Fibroblast of lung (primary cell): ENCODE results near the gene NRCAM. TPM values are rescaled to one million over a fixed set of nuclear protein-coding genes. Genes with fewer than 3 reads are reported as not detected.

ENCODE experiments used
- DNase-seq, 2 donors: peaks; one replicate each; pipeline versions ENCODE4 v3.0.0 to v3.0.0-alpha.2; 2010; ENCODE audit warnings: low read depth in 2 of 2
- H2AFZ ChIP-seq: 2 replicates; pipeline ENCODE4 v1.5.1; 2012; ENCODE audit warnings: low read length, control low read depth, inconsistent platforms
- H3K27ac ChIP-seq: 2 replicates; pipeline ENCODE4 v1.5.1; 2011; ENCODE audit warnings: low read length, control low read depth; ENCODE audit not compliant: insufficient read depth
- H3K27me3 ChIP-seq: 2 replicates; pipeline ENCODE4 v1.5.1; 2011; ENCODE audit warnings: mild to moderate bottlenecking, low read length; ENCODE audit not compliant: control insufficient read depth, insufficient read depth
- H3K36me3 ChIP-seq: 2 replicates; pipeline ENCODE4 v1.5.1; 2011; ENCODE audit warnings: low read length; ENCODE audit not compliant: control insufficient read depth, insufficient read depth
- H3K4me1 ChIP-seq: 2 replicates; pipeline ENCODE4 v1.5.1; 2011; ENCODE audit warnings: low read length; ENCODE audit not compliant: control insufficient read depth, insufficient read depth; ENCODE audit errors: extremely low read depth
- H3K4me2 ChIP-seq: 2 replicates; pipeline ENCODE4 v1.5.1; 2011; ENCODE audit warnings: low read length, control low read depth; ENCODE audit not compliant: insufficient read depth; ENCODE audit errors: extremely low read depth
- H3K4me3 ChIP-seq, 4 experiments: fragments of 200-600 bp in 1 of 4; sonication (generic) in 1 of 4; replicated peaks in 1 of 4; 2 replicates each; pipeline ENCODE4 v1.5.1; 2011 to 2016; ENCODE audit warnings: low read length in 4 of 4, low read depth in 3 of 4, mild to moderate bottlenecking in 3 of 4, control low read depth in 2 of 4, inconsistent platforms in 1 of 4, mixed read lengths in 1 of 4; ENCODE audit not compliant: insufficient read depth in 1 of 4; ENCODE audit errors: control extremely low read depth in 1 of 4
- H3K79me2 ChIP-seq: 2 replicates; pipeline ENCODE4 v1.5.1; 2012; ENCODE audit warnings: mild to moderate bottlenecking, low read length, inconsistent platforms; ENCODE audit not compliant: control insufficient read depth, insufficient read depth
- H3K9ac ChIP-seq: 2 replicates; pipeline ENCODE4 v1.5.1; 2011; ENCODE audit warnings: mild to moderate bottlenecking, low read length, control low read depth; ENCODE audit not compliant: insufficient read depth
- H3K9me3 ChIP-seq: 2 replicates; pipeline ENCODE4 v1.5.1; 2012; ENCODE audit warnings: low read depth, low read length; ENCODE audit not compliant: control insufficient read depth, insufficient read depth
- H4K20me1 ChIP-seq: 2 replicates; pipeline ENCODE4 v1.5.1; 2011; ENCODE audit warnings: low read length; ENCODE audit not compliant: control insufficient read depth, insufficient read depth; ENCODE audit errors: extremely low read depth
- CTCF ChIP-seq, 2 donors: IDR thresholded peaks in 1 of 2; conservative IDR thresholded peaks in 1 of 2; 1 replicate in 1 of 2; 2 replicates in 1 of 2; pipeline ENCODE4 v1.5.1; 2011 to 2012; ENCODE audit warnings: low read length in 2 of 2, control low read depth in 1 of 2, inconsistent platforms in 1 of 2, low read depth in 1 of 2, mild to moderate bottlenecking in 1 of 2
- EZH2 ChIP-seq: IDR thresholded peaks from 2 replicates; pipeline ENCODE4 v1.5.1; 2012; ENCODE audit warnings: low read length, control low read depth, mild to moderate bottlenecking; ENCODE audit errors: missing control alignments
- polyA plus RNA-seq, 2 donors: library from polyadenylated mRNA; depleted of rRNA in 1 of 2; stranded (reverse) in 1 of 2; unstranded in 1 of 2; fragments of >200 nt; gene quantifications; 2 replicates each; pipeline ENCODE4 v1.2.1, GENCODE V29; 2011 to 2012; ENCODE audit warnings: missing spikeins in 1 of 2
- total RNA-seq: library from RNA; depleted of rRNA; stranded (reverse); fragments of >200 nt; gene quantifications from 2 replicates; pipeline ENCODE4 v1.2.1, GENCODE V29; 2014

Gene NRCAM
- total and polyA plus RNA-seq, 2 donors (not counting 1 experiment from before 2014, with no cell fraction given), result 2.1 to 2.2 TPM

- no peak overlapping the region for H3K27ac ChIP-seq
- no peaks in the 10 kb centered on the region for H3K36me3 ChIP-seq
- no peaks in the 10 kb centered on the region for H3K79me2 ChIP-seq
- no peak overlapping the region for H2AFZ ChIP-seq
- DNase-seq, result peak in 1 of 2 donors; percentile 58
- no peaks in the 10 kb centered on the region for H3K27me3 ChIP-seq
- H3K4me2 ChIP-seq, result no peak overlapping the region
- H3K4me3 ChIP-seq, result no peak overlapping the region
- TF ChIP-seq CTCF (conservative IDR thresholded peaks at IDR 0.05 in 1 of 2, IDR thresholded peaks at IDR 0.05 in 1 of 2; ENCODE audit: low read depth in 1 of 2, low read length in 2 of 2) (no peak), EZH2 (no peak)
- H3K9ac ChIP-seq, result no peak overlapping the region
- H4K20me1 ChIP-seq, result no peaks in the 10 kb centered on the region
- H3K4me1 ChIP-seq, result no peaks in the 10 kb centered on the region
- H3K9me3 ChIP-seq, result no peaks in the 10 kb centered on the region
These were observed 202.0 kb downstream of the NRCAM start for GRCh38 chr7:108254259-108254658.

- Histone ChIP-seq H3K27ac (no peak overlapping the region), H3K9ac (no peak overlapping the region), H3K36me3 (no peaks in the 10 kb centered on the region), H3K79me2 (no peaks in the 10 kb centered on the region), H3K27me3 (no peaks in the 10 kb centered on the region), H4K20me1 (no peaks in the 10 kb centered on the region), H2AFZ (no peak overlapping the region), H3K4me3 (no peak overlapping the region), H3K9me3 (no peaks in the 10 kb centered on the region), H3K4me2 (no peak overlapping the region), H3K4me1 (no peaks in the 10 kb centered on the region)
- TF ChIP-seq CTCF (conservative IDR thresholded peaks at IDR 0.05 in 1 of 2, IDR thresholded peaks at IDR 0.05 in 1 of 2; ENCODE audit: low read depth in 1 of 2, low read length in 2 of 2) (no peak), EZH2 (no peak)
- DNase-seq, result peak; percentile 44 to 77
These were observed 202.8 kb downstream of the NRCAM start for GRCh38 chr7:108253275-108254044.

GRCh38 chr7:108252177-108252576, 204.1 kb downstream of the NRCAM start:
- H2AFZ ChIP-seq, result no peak overlapping the region

More at GRCh38 chr7:108252177-108252576, 204.1 kb downstream of the NRCAM start:
- no peaks in the 10 kb centered on the region for H3K36me3 ChIP-seq
- no peak overlapping the region for H3K27ac ChIP-seq
- DNase-seq, result peak in 1 of 2 donors; percentile 25
- H3K4me1 ChIP-seq, result no peaks in the 10 kb centered on the region
- H3K9ac ChIP-seq, result no peak overlapping the region
- no peaks in the 10 kb centered on the region for H3K27me3 ChIP-seq
- TF ChIP-seq CTCF (conservative IDR thresholded peaks at IDR 0.05 in 1 of 2, IDR thresholded peaks at IDR 0.05 in 1 of 2; ENCODE audit: low read depth in 1 of 2, low read length in 2 of 2) (no peak), EZH2 (no peak)
- H3K9me3 ChIP-seq, result no peaks in the 10 kb centered on the region
- no peak overlapping the region for H3K4me3 ChIP-seq
- no peak overlapping the region for H3K4me2 ChIP-seq
- no peaks in the 10 kb centered on the region for H3K79me2 ChIP-seq
- H4K20me1 ChIP-seq, result no peaks in the 10 kb centered on the region
